Activated CD8-positive, alpha-beta T cell treated with anti-CD3 and anti-CD28 coated beads for 36 hours (primary cell): ENCODE measurements around the gene TMEM184A. TPM values are rescaled to one million over a fixed set of nuclear protein-coding genes. Genes with fewer than 3 reads are reported as not detected.

ENCODE experiments used
- ATAC-seq: fragments of 200-7000 bp; cut with Tn5 transposase; one replicate; pipeline ENCODE4 v1.10.0; 2021; ENCODE audit warnings: mild to moderate bottlenecking, moderate library complexity
- CTCF ChIA-PET: fragments of 350-600 bp; sonication (Branson Sonifier 250); formaldehyde crosslinking; loops from one replicate; lab custom pipeline; 2021; ENCODE audit warnings: antibody characterized with exemption; lab: Charles Lee
- POLR2A ChIA-PET: fragments of 350-600 bp; sonication (Branson Sonifier 250); formaldehyde crosslinking; loops from one replicate; lab custom pipeline; 2021; ENCODE audit warnings: antibody characterized with exemption; lab: Charles Lee
- DNase-seq: peaks from one replicate; pipeline ENCODE4 v3.0.0-alpha.2; 2020
- H3K27ac Mint-ChIP-seq: one replicate; pipeline ENCODE4 v1.8.0; 2021; ENCODE audit warnings: mild to moderate bottlenecking, mixed read lengths
- H3K27me3 Mint-ChIP-seq: one replicate; pipeline ENCODE4 v1.8.0; 2021; ENCODE audit warnings: mixed read lengths
- H3K36me3 Mint-ChIP-seq: one replicate; pipeline ENCODE4 v1.8.0; 2021; ENCODE audit warnings: low read depth, mixed read lengths
- H3K4me1 Mint-ChIP-seq: one replicate; pipeline ENCODE4 v1.8.0; 2021; ENCODE audit warnings: low read depth, mixed read lengths
- H3K4me3 Mint-ChIP-seq: one replicate; pipeline ENCODE4 v1.8.0; 2021; ENCODE audit warnings: mild to moderate bottlenecking, moderate library complexity, mixed read lengths
- H3K9me3 Mint-ChIP-seq: one replicate; pipeline ENCODE4 v1.8.0; 2021; ENCODE audit warnings: mixed read lengths
- CTCF ChIP-seq: fragments of 200-600 bp; IDR thresholded peaks from one replicate; pipeline ENCODE4 v1.8.0; 2022; ENCODE audit warnings: antibody characterized with exemption, mild to moderate bottlenecking
- intact Hi-C: fragments of 100-400 bp; cut with micrococcal nuclease; formaldehyde crosslinking; loops from one replicate; pipeline ENCODE4 v1.10.0; 2022
- total RNA-seq, 2 experiments: library from RNA; stranded (reverse); gene quantifications; one replicate each; pipeline ENCODE4 v1.2.3, GENCODE V29; 2021

TMEM184A gene
- total RNA-seq, 2 experiments from 2014 or later: not detected

DNA sequence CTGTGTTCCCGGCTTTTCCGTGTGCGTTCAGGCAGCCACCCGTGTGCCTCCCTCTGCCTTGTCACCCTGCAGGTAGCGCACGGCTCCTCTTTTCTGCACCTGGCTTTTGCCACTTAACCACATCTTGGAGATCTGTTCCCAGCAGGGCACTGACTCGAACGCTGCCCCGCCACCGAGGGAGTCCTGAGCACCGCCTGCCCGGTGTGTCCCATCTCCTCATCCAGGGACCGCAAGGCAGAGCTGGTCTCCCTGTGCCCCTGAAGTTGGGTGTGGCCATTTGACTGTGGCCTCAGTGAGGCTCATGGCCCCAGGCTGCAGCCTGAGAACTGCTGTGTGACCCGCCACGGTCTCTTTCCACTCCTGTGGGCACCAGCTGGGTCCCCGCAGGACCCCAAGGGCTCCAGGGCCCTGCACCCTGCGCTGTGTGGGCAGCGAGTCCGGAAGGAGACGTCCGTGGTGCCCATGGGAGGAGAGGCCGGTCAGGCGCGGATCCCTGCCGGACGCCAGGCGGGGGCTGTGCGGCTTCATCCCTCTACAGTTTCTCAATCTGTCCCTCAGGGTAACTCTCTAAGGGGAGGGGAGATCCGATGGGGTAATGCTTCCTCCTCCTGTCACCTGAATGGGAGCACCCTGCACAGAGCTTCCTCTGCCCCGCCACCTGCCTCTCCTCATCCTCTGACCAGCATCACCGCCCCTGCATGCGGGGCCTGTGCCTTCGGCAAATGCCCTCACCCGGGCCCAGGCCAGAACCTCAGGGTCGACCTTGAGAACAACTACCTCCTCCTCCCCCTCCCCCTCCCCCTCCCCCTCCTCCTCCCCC is 50.1 kb downstream of the TMEM184A start:
- Mint-ChIP-seq H3K27me3 (no peaks in the 10 kb centered on the region), H3K4me1 (peaks cover 35% of the 10 kb centered on the region), H3K27ac (peak overlapping the region; percentile 38), H3K4me3 (peak overlapping the region; percentile 89), H3K9me3 (no peaks in the 10 kb centered on the region), H3K36me3 (peaks cover 15% of the 10 kb centered on the region)
- no peak for TF ChIP-seq CTCF
- DNase-seq (peak; percentile 28), ATAC-seq (no peak)
- ChIA-PET POLR2A (interaction anchor here (1.0 to 2.4 kb wide), 6 partner anchors 7 to 674 kb away, joined by 3 to 13 read pairs (median 4); no protein-coding TSS in a partner anchor), CTCF (interaction anchor here (0.6 to 1.7 kb wide), 2 partner anchors 14 to 50 kb away, joined by 3 to 5 read pairs; partner anchors contain the start of gene TMEM184A)
- intact Hi-C loops: no loop called here

GRCh38 chr7:1503816-1504775 is 51.9 kb downstream of the TMEM184A start, which contains the start of gene INTS1:
Gene INTS1, minus strand, starts transcription at chr7:1504389. Its CDS starts 429 bp downstream, at chr7:1503960.
- Mint-ChIP-seq H3K27ac (peak within 1 kb of the TSS; percentile 91), H3K4me3 (peak within 1 kb of the TSS; percentile 89), H3K4me1 (peaks cover 35% of the 10 kb centered on the region), H3K9me3 (no peaks in the 10 kb centered on the region), H3K36me3 (peaks cover 26% of the 10 kb centered on the region), H3K27me3 (no peaks in the 10 kb centered on the region)
- ChIA-PET CTCF (interaction anchor here (0.9 to 1.7 kb wide), 3 partner anchors 30 to 1022 kb away, joined by 3 to 5 read pairs (median 4); partner anchors contain the start of gene TMEM184A), POLR2A (interaction anchor here (0.7 to 2.4 kb wide), 7 partner anchors 9 to 672 kb away, joined by 3 to 13 read pairs (median 4); no protein-coding TSS in a partner anchor)
- DNase-seq: peak; percentile 91
- TF ChIP-seq CTCF: peak; percentile 84
- intact Hi-C loops: no loop called here
- ATAC-seq: peak; percentile 90

- POLR2A ChIA-PET: interaction anchor here (0.7 to 2.4 kb wide), 4 partner anchors 10 to 66 kb away, joined by 3 to 13 read pairs (median 4); no protein-coding TSS in a partner anchor
- peaks cover 26% of the 10 kb centered on the region for H3K36me3 Mint-ChIP-seq
- H3K27ac Mint-ChIP-seq: peak overlapping the region; percentile 72
- ATAC-seq (no peak), DNase-seq (no peak)
- CTCF ChIA-PET: interaction anchor here (1.1 kb wide), 1 partner anchor 29 kb away, joined by 4 read pairs; no protein-coding TSS in a partner anchor
- no peaks in the 10 kb centered on the region for H3K9me3 Mint-ChIP-seq
- no peaks in the 10 kb centered on the region for H3K27me3 Mint-ChIP-seq
- TF ChIP-seq CTCF: no peak
- peaks cover 32% of the 10 kb centered on the region for H3K4me1 Mint-ChIP-seq
- H3K4me3 Mint-ChIP-seq: peak overlapping the region; percentile 89
- intact Hi-C loops: no loop called here
Observed at GRCh38 chr7:1503390-1503789, 52.6 kb downstream of the TMEM184A start.

DNA sequence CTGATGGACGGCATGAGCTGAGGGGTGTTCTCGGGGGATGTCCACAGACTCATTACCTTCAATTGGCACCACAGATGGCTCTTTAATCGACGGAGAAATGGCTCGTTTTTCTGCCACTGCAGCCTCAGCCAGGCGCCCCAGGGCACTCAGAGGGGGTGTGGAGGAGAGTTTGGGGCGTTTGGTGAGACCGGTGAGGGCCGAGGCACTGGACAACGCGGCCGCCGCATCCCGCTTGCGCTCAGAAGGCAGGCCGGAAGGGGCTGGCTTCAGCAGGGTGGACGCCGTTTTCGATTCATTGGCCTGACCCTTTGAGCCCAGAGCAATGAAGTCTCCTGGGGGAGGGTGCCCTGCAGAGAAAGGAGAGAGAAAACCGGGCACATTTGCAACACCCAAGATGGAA is 53.2 kb downstream of the TMEM184A start:
- H3K36me3 Mint-ChIP-seq: peaks cover 26% of the 10 kb centered on the region
- ChIA-PET POLR2A (interaction anchor here (1.5 kb wide), 2 partner anchors 10 to 28 kb away, joined by 4 read pairs; no protein-coding TSS in a partner anchor), CTCF (interaction anchor here (1.1 kb wide), 1 partner anchor 28 kb away, joined by 4 read pairs; no protein-coding TSS in a partner anchor)
- no peak for DNase-seq
- no peaks in the 10 kb centered on the region for H3K9me3 Mint-ChIP-seq
- intact Hi-C loops: no loop called here
- no peaks in the 10 kb centered on the region for H3K27me3 Mint-ChIP-seq
- H3K27ac Mint-ChIP-seq: peak overlapping the region; percentile 72
- peaks cover 30% of the 10 kb centered on the region for H3K4me1 Mint-ChIP-seq
- no peak for ATAC-seq
- H3K4me3 Mint-ChIP-seq: peak overlapping the region; percentile 89
- TF ChIP-seq CTCF: no peak
